Measurements from ENCODE around the gene TRIOBP. TPM values are rescaled to one million over a fixed set of nuclear protein-coding genes. Genes with fewer than 3 reads are reported as not detected.

The TRIOBP gene
- total RNA-seq, 1 experiment from 2014 or later, result 38.4 TPM

- Mint-ChIP-seq H3K4me3 (ENCODE audit: unreplicated experiment) (no peak overlapping the region), H3K27me3 (ENCODE audit: insufficient read depth, unreplicated experiment) (no peaks in the 10 kb centered on the region), H3K27ac (ENCODE audit: unreplicated experiment) (no peak overlapping the region), H3K36me3 (ENCODE audit: insufficient read depth, unreplicated experiment) (peaks cover 71% of the 10 kb centered on the region), H3K4me1 (ENCODE audit: low read depth, unreplicated experiment) (no peaks in the 10 kb centered on the region), H3K9me3 (ENCODE audit: unreplicated experiment) (no peaks in the 10 kb centered on the region)
- DNase-seq, result no peak
- H3K36me3 ChIP-seq (ENCODE audit: control insufficient read depth, insufficient read depth, low read length), result peaks cover 1% of the 10 kb centered on the region
- ChIA-PET POLR2A (no interaction called here), CTCF (no interaction called here)
- H3K9me3 ChIP-seq, result no peaks in the 10 kb centered on the region
- BruUV-seq (replicated peaks), result no TSS peak
- H3K4me1 ChIP-seq, result peaks cover 5% of the 10 kb centered on the region
- TF ChIP-seq, protein P1, sequence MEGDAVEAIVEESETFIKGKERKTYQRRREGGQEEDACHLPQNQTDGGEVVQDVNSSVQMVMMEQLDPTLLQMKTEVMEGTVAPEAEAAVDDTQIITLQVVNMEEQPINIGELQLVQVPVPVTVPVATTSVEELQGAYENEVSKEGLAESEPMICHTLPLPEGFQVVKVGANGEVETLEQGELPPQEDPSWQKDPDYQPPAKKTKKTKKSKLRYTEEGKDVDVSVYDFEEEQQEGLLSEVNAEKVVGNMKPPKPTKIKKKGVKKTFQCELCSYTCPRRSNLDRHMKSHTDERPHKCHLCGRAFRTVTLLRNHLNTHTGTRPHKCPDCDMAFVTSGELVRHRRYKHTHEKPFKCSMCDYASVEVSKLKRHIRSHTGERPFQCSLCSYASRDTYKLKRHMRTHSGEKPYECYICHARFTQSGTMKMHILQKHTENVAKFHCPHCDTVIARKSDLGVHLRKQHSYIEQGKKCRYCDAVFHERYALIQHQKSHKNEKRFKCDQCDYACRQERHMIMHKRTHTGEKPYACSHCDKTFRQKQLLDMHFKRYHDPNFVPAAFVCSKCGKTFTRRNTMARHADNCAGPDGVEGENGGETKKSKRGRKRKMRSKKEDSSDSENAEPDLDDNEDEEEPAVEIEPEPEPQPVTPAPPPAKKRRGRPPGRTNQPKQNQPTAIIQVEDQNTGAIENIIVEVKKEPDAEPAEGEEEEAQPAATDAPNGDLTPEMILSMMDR (IDR thresholded peaks at IDR 0.05; ENCODE audit: insufficient read depth in 1 of 2, low read depth in 1 of 2, low read length in 1 of 2, severe bottlenecking in 1 of 2, unreplicated experiment in 1 of 2), result no peak
- no peak overlapping the region for H3K4me3 ChIP-seq (ENCODE audit: low read depth, low read length)
- intact Hi-C loops (cut with micrococcal nuclease; ENCODE audit: unreplicated experiment), result no loop called here
- H3K27me3 ChIP-seq (replicated peaks; ENCODE audit: control insufficient read depth, insufficient read depth, low read length), result no peaks in the 10 kb centered on the region
These were observed 116.2 kb downstream of the TRIOBP start for GRCh38 chr22:37812869-37813678.

DNA sequence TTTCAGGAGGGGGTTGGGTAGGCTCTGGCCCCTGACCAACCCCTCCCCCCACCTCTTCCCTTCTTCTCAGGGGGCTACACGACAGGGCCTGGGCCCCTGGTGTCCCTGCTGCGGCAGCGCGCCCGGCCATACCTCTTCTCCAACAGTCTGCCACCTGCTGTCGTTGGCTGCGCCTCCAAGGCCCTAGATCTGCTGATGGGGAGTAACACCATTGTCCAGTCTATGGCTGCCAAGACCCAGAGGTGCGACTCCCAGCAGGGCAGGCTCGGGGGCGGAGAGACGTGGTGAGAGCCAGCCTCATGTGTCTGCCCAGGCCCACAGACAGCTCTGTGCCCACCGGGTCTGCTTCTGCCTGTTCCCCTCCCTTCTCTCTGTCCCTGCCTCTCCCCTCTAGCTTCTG is 118.7 kb downstream of the TRIOBP start:
- Histone ChIP-seq H3K36me3 (ENCODE audit: control insufficient read depth, insufficient read depth, low read length) (peaks cover 1% of the 10 kb centered on the region), H3K9me3 (no peaks in the 10 kb centered on the region), H3K4me3 (ENCODE audit: low read depth, low read length) (no peak overlapping the region), H3K27me3 (replicated peaks; ENCODE audit: control insufficient read depth, insufficient read depth, low read length) (no peaks in the 10 kb centered on the region), H3K4me1 (peaks cover 9% of the 10 kb centered on the region)
- no TSS peak for BruUV-seq (replicated peaks)
- H3K4me3 Mint-ChIP-seq (ENCODE audit: unreplicated experiment), result no peak overlapping the region
- peaks cover 5% of the 10 kb centered on the region for H3K4me1 Mint-ChIP-seq (ENCODE audit: low read depth, unreplicated experiment)
- peaks cover 56% of the 10 kb centered on the region for H3K36me3 Mint-ChIP-seq (ENCODE audit: insufficient read depth, unreplicated experiment)
- intact Hi-C loops (cut with micrococcal nuclease; ENCODE audit: unreplicated experiment), result no loop called here
- TF ChIP-seq, protein P1 (IDR thresholded peaks at IDR 0.05; ENCODE audit: insufficient read depth in 1 of 2, low read depth in 1 of 2, low read length in 1 of 2, severe bottlenecking in 1 of 2, unreplicated experiment in 1 of 2), result no peak
- no peaks in the 10 kb centered on the region for H3K9me3 Mint-ChIP-seq (ENCODE audit: unreplicated experiment)
- no peak for DNase-seq
- POLR2A ChIA-PET, result no interaction called here
- H3K27me3 Mint-ChIP-seq (ENCODE audit: insufficient read depth, unreplicated experiment), result no peaks in the 10 kb centered on the region
- H3K27ac Mint-ChIP-seq (ENCODE audit: unreplicated experiment), result no peak overlapping the region
- CTCF ChIA-PET, result no interaction called here

DNA sequence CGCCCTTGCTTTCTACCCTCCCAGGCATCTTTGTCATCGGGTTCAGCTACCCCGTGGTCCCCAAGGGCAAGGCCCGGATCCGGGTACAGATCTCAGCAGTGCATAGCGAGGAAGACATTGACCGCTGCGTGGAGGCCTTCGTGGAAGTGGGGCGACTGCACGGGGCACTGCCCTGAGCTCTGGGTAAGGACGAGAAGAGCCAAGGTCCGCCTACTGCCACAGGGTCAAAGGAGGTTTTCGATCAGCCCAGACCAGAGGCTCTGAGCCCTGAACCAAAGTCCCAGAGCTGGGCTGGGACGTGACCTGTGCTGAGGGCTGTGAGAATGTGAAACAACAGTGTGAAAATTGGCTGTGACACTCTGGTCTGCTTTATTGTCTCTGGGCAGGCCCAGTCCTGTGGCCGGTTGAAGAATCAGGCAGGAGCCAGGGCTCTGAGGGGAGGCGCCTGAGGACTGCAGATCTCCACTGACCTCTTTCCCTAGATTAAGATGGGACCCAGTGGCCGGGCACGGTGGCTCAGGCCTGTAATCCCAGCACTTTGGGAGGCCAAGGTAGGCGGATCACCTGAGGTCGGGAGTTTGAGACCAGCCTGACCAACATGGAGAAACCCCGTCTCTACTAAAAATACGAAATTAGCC is 119.8 kb downstream of the TRIOBP start:
- no peaks in the 10 kb centered on the region for H3K9me3 ChIP-seq
- H3K4me1 ChIP-seq, result peaks cover 9% of the 10 kb centered on the region
- H3K27me3 ChIP-seq (replicated peaks; ENCODE audit: control insufficient read depth, insufficient read depth, low read length), result no peaks in the 10 kb centered on the region
- Mint-ChIP-seq H3K4me1 (ENCODE audit: low read depth, unreplicated experiment) (peaks cover 6% of the 10 kb centered on the region), H3K27ac (ENCODE audit: unreplicated experiment) (no peak overlapping the region), H3K36me3 (ENCODE audit: insufficient read depth, unreplicated experiment) (peaks cover 56% of the 10 kb centered on the region), H3K27me3 (ENCODE audit: insufficient read depth, unreplicated experiment) (no peaks in the 10 kb centered on the region), H3K9me3 (ENCODE audit: unreplicated experiment) (no peaks in the 10 kb centered on the region), H3K4me3 (ENCODE audit: unreplicated experiment) (no peak overlapping the region)
- TF ChIP-seq, protein P1 (IDR thresholded peaks at IDR 0.05; ENCODE audit: insufficient read depth in 1 of 2, low read depth in 1 of 2, low read length in 1 of 2, severe bottlenecking in 1 of 2, unreplicated experiment in 1 of 2), result no peak
- POLR2A ChIA-PET, result interaction anchor here (0.6 to 0.7 kb wide), 3 partner anchors 28 to 67 kb away, joined by 3 to 4 read pairs (median 4); partner anchors contain the start of gene ANKRD54
- DNase-seq, result no peak
- H3K36me3 ChIP-seq (ENCODE audit: control insufficient read depth, insufficient read depth, low read length), result peaks cover 1% of the 10 kb centered on the region
- BruUV-seq (replicated peaks), result no TSS peak
- CTCF ChIA-PET, result interaction anchor here (0.7 to 3.3 kb wide), 3 partner anchors 9 to 47 kb away, joined by 3 to 41 read pairs (median 12); partner anchors contain the start of gene GCAT
- intact Hi-C loops (cut with micrococcal nuclease; ENCODE audit: unreplicated experiment), result loop anchor here (1.0 kb wide), 2 partner anchors 47 to 149 kb away; no protein-coding TSS in a partner anchor
- no peak overlapping the region for H3K4me3 ChIP-seq (ENCODE audit: low read depth, low read length)

Data from Caco-2 (cell line).